Inferior parietal cortex (tissue), 1 donor: Measurements from ENCODE around the gene CZIB.
"Not testable (repeated sequence)": the region's sequence is repeated elsewhere in the genome, so short reads cannot be mapped to it uniquely, and the experiment has no call there.

Source experiments
- DNase-seq: peaks from one replicate; pipeline ENCODE4 v3.0.0-alpha.2; 2016; ENCODE audit errors: extremely low spot score

The CZIB gene

GRCh38 chr1:53189061-53189460 is 31.4 kb downstream of the CZIB start:
- DNase-seq, result no peak

GRCh38 chr1:53188099-53188498 is 32.3 kb downstream of the CZIB start:
- no peak for DNase-seq

- DNase-seq, result no peak
Measured at GRCh38 chr1:53187401-53187800, 33.0 kb downstream of the CZIB start.

GRCh38 chr1:53186533-53186932 is 33.9 kb downstream of the CZIB start:
- no peak for DNase-seq

- not testable (repeated sequence) for DNase-seq
Measured at GRCh38 chr1:53185955-53186297, 34.5 kb downstream of the CZIB start.

- DNase-seq, result no peak
Measured at GRCh38 chr1:53183095-53183990, 37.1 kb downstream of the CZIB start.

- no peak for DNase-seq
Measured at GRCh38 chr1:53182716-53183094, 37.7 kb downstream of the CZIB start.

- peak; percentile 91 for DNase-seq
Measured at GRCh38 chr1:53182111-53182593, 38.3 kb downstream of the CZIB start.

- no peak for DNase-seq
Measured at GRCh38 chr1:53180951-53181350, 39.5 kb downstream of the CZIB start.

GRCh38 chr1:53180226-53180625 is 40.2 kb downstream of the CZIB start:
- DNase-seq, result no peak

- DNase-seq, result no peak
Measured at GRCh38 chr1:53176452-53177208, 43.8 kb downstream of the CZIB start.

GRCh38 chr1:53174971-53175913 is 45.2 kb downstream of the CZIB start:
- DNase-seq, result no peak

GRCh38 chr1:53172426-53173128 is 47.9 kb downstream of the CZIB start:
- DNase-seq, result no peak

GRCh38 chr1:53166912-53167311 is 53.5 kb downstream of the CZIB start:
- DNase-seq, result no peak

GRCh38 chr1:53166366-53166765 is 54.1 kb downstream of the CZIB start:
- DNase-seq, result no peak

GRCh38 chr1:53165408-53165961 is 54.9 kb downstream of the CZIB start:
- no peak for DNase-seq
